Caco-2 (cell line): ENCODE data around the gene IGFN1. TPM values are rescaled to one million over a fixed set of nuclear protein-coding genes. Genes with fewer than 3 reads are reported as not detected.
A peak's percentile ranks its signal among the peaks of the same experiment; 100 is the strongest.

Experiments
- BruUV-seq: library from RNA; stranded (reverse); fragments of 400-500 nt; replicated peaks from 2 replicates; lab custom pipeline; 2021; lab: Mats Ljungman, UMichigan
- CTCF ChIA-PET: fragments of 300-600 bp; sonication (Branson Sonifier 250); formaldehyde crosslinking; loops from one replicate; lab custom pipeline; 2022; ENCODE audit warnings: antibody characterized with exemption; lab: Charles Lee
- POLR2A ChIA-PET: fragments of 300-600 bp; sonication (Branson Sonifier 250); formaldehyde crosslinking; loops from one replicate; lab custom pipeline; 2022; ENCODE audit warnings: antibody characterized with exemption; lab: Charles Lee
- DNase-seq, 2 experiments: peaks; one replicate each; pipeline versions ENCODE4 v3.0.0 to v3.0.0-alpha.2; 2020 to 2022
- H3K27me3 ChIP-seq: replicated peaks from 2 replicates; pipeline ENCODE4 v1.6.0; 2011; ENCODE audit warnings: low read length; ENCODE audit not compliant: control insufficient read depth, insufficient read depth
- H3K36me3 ChIP-seq: 2 replicates; pipeline ENCODE4 v1.5.1; 2011; ENCODE audit warnings: low read length; ENCODE audit not compliant: control insufficient read depth, insufficient read depth
- H3K4me1 ChIP-seq: fragments of 250-450 bp; sonication (Bioruptor Pico); 2 replicates; pipeline ENCODE4 v1.5.1; 2020; ENCODE audit warnings: mild to moderate bottlenecking
- H3K4me3 ChIP-seq: 2 replicates; pipeline ENCODE4 v1.5.1; 2011; ENCODE audit warnings: low read depth, mild to moderate bottlenecking, control low read depth, low read length
- H3K9me3 ChIP-seq: fragments of 250-450 bp; sonication (Bioruptor Pico); 2 replicates; pipeline ENCODE4 v1.5.1; 2020; ENCODE audit warnings: mild to moderate bottlenecking, moderate library complexity
- H3K27ac Mint-ChIP-seq: one replicate; pipeline ENCODE4 v1.8.0; 2022; ENCODE audit warnings: mixed read lengths; ENCODE audit not compliant: unreplicated experiment
- H3K27me3 Mint-ChIP-seq: one replicate; pipeline ENCODE4 v1.8.0; 2022; ENCODE audit warnings: mixed read lengths; ENCODE audit not compliant: insufficient read depth, unreplicated experiment
- H3K36me3 Mint-ChIP-seq: one replicate; pipeline ENCODE4 v1.8.0; 2022; ENCODE audit warnings: mild to moderate bottlenecking, mixed read lengths; ENCODE audit not compliant: insufficient read depth, unreplicated experiment
- H3K4me1 Mint-ChIP-seq: one replicate; pipeline ENCODE4 v1.8.0; 2022; ENCODE audit warnings: low read depth, mixed read lengths; ENCODE audit not compliant: unreplicated experiment
- H3K4me3 Mint-ChIP-seq: one replicate; pipeline ENCODE4 v1.8.0; 2022; ENCODE audit warnings: mild to moderate bottlenecking, moderate library complexity, mixed read lengths; ENCODE audit not compliant: unreplicated experiment
- H3K9me3 Mint-ChIP-seq: one replicate; pipeline ENCODE4 v1.8.0; 2022; ENCODE audit warnings: mixed read lengths; ENCODE audit not compliant: unreplicated experiment
- CTCF ChIP-seq, 2 experiments: fragments of 200-600 bp in 1 of 2; IDR thresholded peaks; 1 replicate in 1 of 2; 2 replicates in 1 of 2; pipeline versions ENCODE4 v1.5.1 to v1.8.0; 2011 to 2022; ENCODE audit warnings: antibody characterized with exemption in 1 of 2, control low read depth in 1 of 2, inconsistent platforms in 1 of 2, low read depth in 1 of 2, low read length in 1 of 2, mild to moderate bottlenecking in 1 of 2, moderate library complexity in 1 of 2; ENCODE audit not compliant: insufficient read depth in 1 of 2, severe bottlenecking in 1 of 2, unreplicated experiment in 1 of 2
- intact Hi-C: fragments of 100-400 bp; cut with micrococcal nuclease; formaldehyde crosslinking; loops from one replicate; pipeline ENCODE4 v1.10.0; 2022; ENCODE audit not compliant: unreplicated experiment
- total RNA-seq: library from RNA; stranded (reverse); gene quantifications from 2 replicates; pipeline ENCODE4 v1.2.3, GENCODE V29; 2022

IGFN1 gene
- total RNA-seq, 1 experiment from 2014 or later: 0.23 TPM

- Mint-ChIP-seq H3K27ac (no peak overlapping the region), H3K27me3 (no peaks in the 10 kb centered on the region), H3K4me1 (no peaks in the 10 kb centered on the region), H3K9me3 (no peaks in the 10 kb centered on the region), H3K4me3 (no peak overlapping the region), H3K36me3 (peaks cover 41% of the 10 kb centered on the region)
- peaks cover 10% of the 10 kb centered on the region for H3K36me3 ChIP-seq
- H3K4me1 ChIP-seq: peaks cover 6% of the 10 kb centered on the region; the same call in 1 of the 2 replicates
- intact Hi-C loops: loop anchor here (1.0 kb wide), 3 partner anchors 21 to 74 kb away; no protein-coding TSS in a partner anchor
- DNase-seq: peak in 1 of 2 experiments; percentile 55
- TF ChIP-seq CTCF (IDR thresholded peaks at IDR 0.05; ENCODE audit: insufficient read depth in 1 of 2, low read depth in 1 of 2, low read length in 1 of 2, severe bottlenecking in 1 of 2, unreplicated experiment in 1 of 2): peak; percentile 54 to 69
- no peaks in the 10 kb centered on the region for H3K27me3 ChIP-seq
- no peaks in the 10 kb centered on the region for H3K9me3 ChIP-seq
- no TSS peak for BruUV-seq
- ChIA-PET POLR2A (interaction anchor here (0.6 kb wide), 1 partner anchor 25 kb away, joined by 4 read pairs; no protein-coding TSS in a partner anchor), CTCF (interaction anchor here (0.7 to 2.9 kb wide), 6 partner anchors 9 to 159 kb away, joined by 3 to 12 read pairs (median 6); no protein-coding TSS in a partner anchor)
- no peak overlapping the region for H3K4me3 ChIP-seq
These were observed 41.2 kb upstream of the IGFN1 start for GRCh38 chr1:201149400-201149799.

GRCh38 chr1:201153474-201154388 lies 36.9 kb upstream of the IGFN1 start:
- H3K27ac Mint-ChIP-seq: peak overlapping the region; percentile 86
- H3K27me3 Mint-ChIP-seq: no peaks in the 10 kb centered on the region
- no peak for TF ChIP-seq CTCF (IDR thresholded peaks at IDR 0.05; ENCODE audit: insufficient read depth in 1 of 2, low read depth in 1 of 2, low read length in 1 of 2, severe bottlenecking in 1 of 2, unreplicated experiment in 1 of 2)
- no peaks in the 10 kb centered on the region for H3K27me3 ChIP-seq
- H3K4me1 ChIP-seq: peaks cover 12% of the 10 kb centered on the region
- CTCF ChIA-PET: interaction anchor here (0.6 to 1.6 kb wide), 6 partner anchors 16 to 531 kb away, joined by 3 to 10 read pairs (median 4); no protein-coding TSS in a partner anchor
- BruUV-seq: TSS peak; percentile 34
- DNase-seq: peak in 1 of 2 experiments; percentile 13
- H3K36me3 Mint-ChIP-seq: peaks cover 34% of the 10 kb centered on the region
- peaks cover 6% of the 10 kb centered on the region for H3K36me3 ChIP-seq
- peak overlapping the region; percentile 84 for H3K4me3 Mint-ChIP-seq
- POLR2A ChIA-PET: interaction anchor here (0.6 to 1.4 kb wide), 3 partner anchors 14 to 18 kb away, joined by 3 to 6 read pairs (median 5); no protein-coding TSS in a partner anchor
- H3K4me1 Mint-ChIP-seq: no peaks in the 10 kb centered on the region
- intact Hi-C loops: loop anchor here (1.0 kb wide), 1 partner anchor 17 kb away; no protein-coding TSS in a partner anchor
- H3K9me3 Mint-ChIP-seq: no peaks in the 10 kb centered on the region
- H3K4me3 ChIP-seq: peak overlapping the region; percentile 86
- H3K9me3 ChIP-seq: no peaks in the 10 kb centered on the region
